ENCODE measurements around the gene MCRS1.

GRCh38 chr12:49582850-49583249 lies 14.9 kb upstream of the MCRS1 start:
- no peak for TF ChIP-seq POLR2A (IDR thresholded peaks at IDR 0.05)
- TF ChIP-seq CTCF (IDR thresholded peaks at IDR 0.05 in 4 of 5, conservative IDR thresholded peaks at IDR 0.05 in 1 of 5), result no peak
